NCI-H128 (cell line): ENCODE results near the gene AGBL1.
A peak's percentile ranks its signal among the peaks of the same experiment; 100 is the strongest.

ENCODE experiments used
- DNase-seq: peaks from one replicate; lab custom pipeline; 2025; ENCODE audit not compliant: unreplicated experiment; lab: John Stamatoyannopoulos, UW

Gene AGBL1

DNA sequence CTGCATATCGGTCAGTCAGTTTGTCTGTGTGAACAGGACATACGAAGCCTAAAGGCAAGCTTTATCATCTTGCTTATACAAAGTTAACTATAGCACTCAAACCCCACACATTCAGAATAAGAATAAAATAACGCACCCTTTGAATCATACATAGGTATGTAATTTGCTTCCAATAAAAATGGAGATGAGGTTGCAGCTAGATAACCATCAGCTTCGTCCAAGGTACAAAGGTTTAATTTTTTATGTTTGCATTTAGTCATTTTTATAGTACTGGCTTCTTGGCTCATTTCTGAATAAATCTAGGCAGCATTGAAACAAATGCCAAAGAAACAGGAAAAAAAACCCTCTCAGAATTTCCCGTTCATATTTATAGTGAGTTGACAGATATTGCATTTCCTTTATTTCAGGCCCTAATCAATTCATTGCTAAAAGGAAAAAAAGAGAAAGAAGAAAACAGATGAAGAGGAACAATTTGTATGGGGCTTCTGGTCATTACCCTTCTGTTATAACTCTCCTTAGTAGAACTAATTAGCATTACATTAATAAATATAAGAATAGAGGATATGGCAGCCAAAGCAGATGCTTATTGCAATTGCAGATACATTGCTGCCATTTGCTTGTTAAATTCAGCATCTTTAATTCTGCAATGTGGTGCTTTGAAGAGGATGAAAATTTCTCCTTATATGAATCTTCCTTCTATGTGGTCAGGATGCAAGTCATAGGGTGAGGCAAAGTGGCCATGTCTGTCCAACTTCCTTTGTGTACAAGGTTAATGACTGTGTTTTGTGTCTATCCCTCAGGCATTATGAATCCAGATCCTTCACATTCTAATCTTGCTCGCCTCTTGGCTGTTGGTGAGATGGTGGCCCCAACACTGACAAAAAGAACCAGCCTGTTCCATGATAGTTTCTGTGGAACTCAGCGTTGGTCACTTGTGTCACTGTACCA lies 550.0 kb downstream of the AGBL1 start:
- no peak for DNase-seq

GRCh38 chr15:86630946-86631345 lies 551.3 kb downstream of the AGBL1 start:
- no peak for DNase-seq

GRCh38 chr15:86634146-86634545 lies 554.5 kb downstream of the AGBL1 start:
- no peak for DNase-seq

- no peak for DNase-seq
Measured at GRCh38 chr15:86634992-86635638, 555.4 kb downstream of the AGBL1 start.

DNA sequence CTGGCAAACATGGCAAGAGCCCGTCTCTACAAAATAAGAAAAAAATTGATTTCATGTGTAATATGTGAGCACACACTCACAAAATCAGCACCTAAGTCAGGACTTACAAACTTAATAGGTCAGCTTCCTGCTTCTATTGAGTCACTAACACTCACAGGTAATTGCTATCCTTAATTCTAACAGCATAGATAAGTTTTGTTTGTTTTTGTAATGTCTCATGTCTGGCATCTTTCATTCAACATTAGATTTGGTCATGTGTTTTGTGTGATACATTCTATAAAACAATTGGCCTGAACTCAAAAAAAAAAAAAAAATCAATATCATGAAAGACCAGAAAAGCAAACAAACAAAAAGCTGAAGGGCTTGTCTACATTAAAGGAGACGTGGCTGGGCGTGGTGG lies 564.7 kb downstream of the AGBL1 start:
- no peak for DNase-seq

- peak; percentile 67 for DNase-seq
Measured at GRCh38 chr15:86645925-86646500, 566.3 kb downstream of the AGBL1 start.

- DNase-seq = no peak
Measured at GRCh38 chr15:86647810-86648440, 568.3 kb downstream of the AGBL1 start.

GRCh38 chr15:86649277-86649676 lies 569.6 kb downstream of the AGBL1 start:
- no peak for DNase-seq

- no peak for DNase-seq
Measured at GRCh38 chr15:86650094-86650493, 570.4 kb downstream of the AGBL1 start.

DNA sequence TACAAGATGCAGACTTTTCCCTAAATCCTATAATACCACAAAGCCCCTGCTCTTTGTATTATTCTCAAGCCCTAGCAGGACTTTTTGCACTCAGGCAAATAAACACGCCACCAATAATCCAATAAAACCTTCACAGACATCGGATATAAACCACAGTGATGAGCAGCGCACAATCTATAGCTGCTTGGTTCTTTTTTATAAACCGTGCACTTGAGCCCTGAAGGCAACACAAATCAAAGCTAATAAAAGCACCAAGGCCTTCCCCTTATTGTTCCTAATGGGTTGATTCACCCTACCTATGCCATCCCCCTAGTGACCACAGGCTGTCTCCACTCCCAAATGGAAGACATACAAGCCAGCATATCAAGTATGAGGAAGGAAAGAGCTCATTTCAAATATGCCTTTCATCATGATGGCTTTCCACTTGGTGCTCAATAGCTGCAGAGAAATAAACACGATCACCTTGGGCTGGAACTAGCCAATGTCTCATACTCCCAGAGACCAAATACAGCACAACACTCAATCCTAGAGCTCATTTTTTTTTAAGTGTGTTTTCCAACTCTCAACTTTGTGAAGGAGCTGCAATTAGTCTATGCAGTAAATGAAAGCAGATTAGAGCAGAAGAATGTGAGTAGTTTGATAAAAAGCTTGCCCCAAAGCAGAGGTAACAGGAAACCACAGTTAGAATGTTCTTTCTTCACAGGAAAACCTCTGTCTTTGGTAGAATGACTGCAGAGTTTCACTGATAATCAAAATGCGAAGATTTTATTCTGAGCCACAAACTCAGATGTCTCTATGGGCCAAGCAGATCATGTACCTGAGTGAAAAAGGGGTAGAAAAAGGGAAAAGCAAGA lies 573.9 kb downstream of the AGBL1 start:
- no peak for DNase-seq

DNA sequence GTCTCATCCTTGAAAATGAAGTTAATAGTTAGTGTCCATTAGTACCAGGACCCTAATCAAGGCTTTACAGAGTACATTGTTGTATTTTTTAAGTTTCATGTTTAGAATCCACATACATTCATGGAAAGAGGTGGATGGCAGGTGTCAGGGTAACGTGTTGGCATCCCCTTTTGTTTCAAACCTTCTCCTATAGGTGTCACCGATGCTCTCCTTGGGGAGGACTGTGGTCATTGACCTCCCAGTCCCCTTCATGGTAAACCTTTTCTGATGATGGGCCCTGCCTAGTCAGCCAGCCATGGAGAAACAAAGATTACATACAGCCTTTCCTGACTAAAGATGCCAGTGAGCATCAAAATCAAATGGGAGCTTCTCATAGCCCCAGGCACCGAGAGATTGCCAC lies 574.8 kb downstream of the AGBL1 start:
- no peak for DNase-seq

- DNase-seq = no peak
Measured at GRCh38 chr15:86657305-86657704, 577.6 kb downstream of the AGBL1 start.

- DNase-seq = no peak
Measured at GRCh38 chr15:86659724-86660411, 580.2 kb downstream of the AGBL1 start.

- no peak for DNase-seq
Measured at GRCh38 chr15:86661580-86661979, 581.9 kb downstream of the AGBL1 start.

- no peak for DNase-seq
Measured at GRCh38 chr15:86663304-86663703, 583.6 kb downstream of the AGBL1 start.

- no peak for DNase-seq
Measured at GRCh38 chr15:86663979-86664378, 584.3 kb downstream of the AGBL1 start.

DNA sequence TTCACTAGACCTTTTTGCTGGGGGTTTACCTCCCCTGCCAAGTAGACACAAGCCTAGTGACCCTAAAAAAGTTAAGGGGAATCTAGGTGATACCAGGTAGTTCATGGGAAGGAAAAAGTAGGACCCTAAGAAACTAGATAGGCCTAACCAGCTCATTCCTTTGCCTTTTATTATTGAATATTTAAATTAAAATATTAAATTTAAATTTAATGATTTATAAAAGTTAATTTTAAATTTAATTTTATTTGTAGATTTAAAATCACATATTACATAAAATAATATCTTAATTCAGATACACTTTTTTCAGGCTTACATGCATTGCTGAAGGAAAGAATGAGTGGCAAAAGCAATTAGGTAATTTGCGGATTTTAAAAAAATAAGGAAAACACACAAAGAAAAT lies 584.9 kb downstream of the AGBL1 start:
- DNase-seq = no peak

- no peak for DNase-seq
Measured at GRCh38 chr15:86676002-86676401, 596.3 kb downstream of the AGBL1 start.

DNA sequence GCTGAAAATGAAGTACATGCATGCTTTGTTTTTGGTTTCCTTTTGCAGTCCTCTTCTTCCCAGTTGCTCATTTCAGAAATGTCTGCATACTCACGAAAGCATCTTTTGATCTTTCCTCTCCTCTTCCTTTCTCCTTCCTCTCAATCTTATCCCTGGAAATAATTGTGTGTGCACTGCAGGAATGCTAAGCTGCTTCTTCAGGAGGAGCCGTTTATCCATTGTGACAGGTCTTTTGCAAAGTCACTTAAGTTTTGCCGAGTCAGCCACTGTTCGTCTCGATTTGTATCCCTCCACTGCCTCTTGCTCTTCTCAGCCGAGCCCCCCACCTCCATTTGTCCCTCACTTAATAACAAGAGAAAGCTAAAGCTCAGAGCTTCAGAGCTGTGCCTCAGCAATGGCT lies 597.6 kb downstream of the AGBL1 start:
- no peak for DNase-seq

GRCh38 chr15:86685263-86685662 lies 605.6 kb downstream of the AGBL1 start:
- no peak for DNase-seq
